ENCODE results near the gene FAT4. TPM values are rescaled to one million over a fixed set of nuclear protein-coding genes. Genes with fewer than 3 reads are reported as not detected.

Gene FAT4
- total RNA-seq, 1 donor from 2014 or later = 34.7 TPM

GRCh38 chr4:125316791-125317524 lies 2.2 kb downstream of the FAT4 start:
- peak; percentile 38 for DNase-seq (ENCODE audit: low spot score)

- DNase-seq (ENCODE audit: low spot score) = peak; percentile 52
Observed at GRCh38 chr4:125317525-125317877, 2.7 kb downstream of the FAT4 start.

DNA sequence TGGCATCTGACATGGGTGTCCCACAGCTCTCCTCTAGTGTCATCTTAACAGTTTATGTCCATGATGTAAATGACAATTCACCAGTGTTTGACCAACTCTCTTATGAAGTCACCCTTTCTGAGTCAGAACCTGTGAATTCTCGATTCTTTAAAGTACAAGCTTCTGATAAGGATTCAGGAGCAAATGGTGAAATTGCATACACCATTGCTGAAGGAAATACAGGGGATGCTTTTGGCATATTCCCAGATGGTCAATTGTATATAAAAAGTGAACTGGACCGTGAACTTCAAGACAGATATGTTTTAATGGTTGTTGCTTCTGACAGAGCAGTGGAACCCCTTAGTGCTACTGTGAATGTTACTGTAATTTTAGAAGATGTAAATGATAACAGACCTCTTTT lies 4.6 kb downstream of the FAT4 start:
- DNase-seq (ENCODE audit: low spot score) = no peak

- peak; percentile 71 for DNase-seq (ENCODE audit: low spot score)
Observed at GRCh38 chr4:125321709-125322365, 7.1 kb downstream of the FAT4 start.

- DNase-seq (ENCODE audit: low spot score) = peak; percentile 55
Observed at GRCh38 chr4:125322366-125322730, 7.6 kb downstream of the FAT4 start.

GRCh38 chr4:125323654-125324053 lies 8.9 kb downstream of the FAT4 start:
- DNase-seq (ENCODE audit: low spot score) = peak; percentile 60

GRCh38 chr4:125325733-125326132 lies 11.0 kb downstream of the FAT4 start:
- no peak for DNase-seq (ENCODE audit: low spot score)

GRCh38 chr4:125331116-125331515 lies 16.4 kb downstream of the FAT4 start:
- peak; percentile 79 for DNase-seq (ENCODE audit: low spot score)

- no peak for DNase-seq (ENCODE audit: low spot score)
Observed at GRCh38 chr4:125334926-125335325, 20.2 kb downstream of the FAT4 start.

- DNase-seq (ENCODE audit: low spot score) = no peak
Observed at GRCh38 chr4:125338814-125339213, 24.1 kb downstream of the FAT4 start.

DNA sequence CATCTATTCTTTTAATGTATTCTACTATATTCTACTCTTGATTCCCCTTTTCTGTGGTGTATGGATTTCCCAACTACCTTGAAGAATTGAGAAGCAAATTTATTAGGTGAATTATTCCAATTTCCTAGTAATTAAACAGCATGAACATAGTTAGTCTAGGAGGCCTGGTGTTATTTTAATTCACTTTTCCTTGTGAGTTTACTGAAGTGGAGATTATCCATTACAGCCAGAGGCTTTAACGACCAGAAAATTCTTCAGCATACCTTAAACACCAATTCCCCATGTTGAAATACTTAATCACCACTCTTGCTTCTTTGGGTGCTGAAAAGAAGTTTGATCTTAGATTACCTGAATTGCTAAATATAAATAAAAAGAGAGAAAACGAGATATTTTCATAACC lies 29.4 kb downstream of the FAT4 start:
- DNase-seq (ENCODE audit: low spot score) = no peak

- DNase-seq (ENCODE audit: low spot score) = no peak
Observed at GRCh38 chr4:125346616-125347015, 31.9 kb downstream of the FAT4 start.

- no peak for DNase-seq (ENCODE audit: low spot score)
Observed at GRCh38 chr4:125350470-125351135, 35.8 kb downstream of the FAT4 start.

- no peak for DNase-seq (ENCODE audit: low spot score)
Observed at GRCh38 chr4:125352521-125352920, 37.8 kb downstream of the FAT4 start.

DNA sequence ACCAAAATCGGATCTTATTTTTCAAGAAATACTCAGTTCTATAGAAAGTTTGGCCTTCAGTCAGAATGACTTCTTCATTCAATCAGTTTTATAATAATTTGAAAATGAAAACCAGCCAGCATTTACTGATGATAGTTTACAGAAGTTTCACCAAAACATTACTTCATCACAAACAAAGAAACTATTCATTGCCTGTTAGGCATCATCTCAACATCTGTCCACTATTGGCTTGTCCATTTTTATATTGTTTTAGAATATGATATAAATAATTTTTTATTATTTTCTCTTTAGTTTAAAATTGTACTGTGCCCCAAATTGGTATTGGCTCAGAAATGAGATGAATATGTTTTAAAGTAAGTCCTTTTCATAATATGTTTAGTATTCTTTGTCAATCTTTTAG lies 38.4 kb downstream of the FAT4 start:
- no peak for DNase-seq (ENCODE audit: low spot score)

DNA sequence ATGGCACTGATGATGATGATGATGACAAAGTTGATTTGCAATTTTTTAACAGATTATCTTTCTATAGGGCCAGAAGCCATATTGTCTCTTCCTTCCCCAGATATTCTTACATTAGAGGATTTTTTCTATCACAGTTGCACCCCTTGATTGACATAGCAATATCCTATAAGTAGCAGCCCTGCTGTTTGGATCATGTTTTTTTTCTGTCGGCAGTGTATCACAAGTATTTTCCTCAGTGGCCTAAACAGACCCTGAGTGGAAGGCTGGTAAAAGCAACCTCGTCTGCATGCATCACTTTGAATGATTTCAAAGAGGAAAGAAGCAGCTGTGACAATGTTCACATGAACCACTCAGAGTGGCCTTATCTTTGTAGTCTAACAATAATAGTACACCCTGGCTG lies 41.0 kb downstream of the FAT4 start:
- no peak for DNase-seq (ENCODE audit: low spot score)

- DNase-seq (ENCODE audit: low spot score) = peak; percentile 19
Observed at GRCh38 chr4:125357675-125358074, 42.9 kb downstream of the FAT4 start.

GRCh38 chr4:125358453-125358852 lies 43.7 kb downstream of the FAT4 start:
- DNase-seq (ENCODE audit: low spot score) = no peak

GRCh38 chr4:125359363-125359762 lies 44.6 kb downstream of the FAT4 start:
- DNase-seq (ENCODE audit: low spot score) = no peak

DNA sequence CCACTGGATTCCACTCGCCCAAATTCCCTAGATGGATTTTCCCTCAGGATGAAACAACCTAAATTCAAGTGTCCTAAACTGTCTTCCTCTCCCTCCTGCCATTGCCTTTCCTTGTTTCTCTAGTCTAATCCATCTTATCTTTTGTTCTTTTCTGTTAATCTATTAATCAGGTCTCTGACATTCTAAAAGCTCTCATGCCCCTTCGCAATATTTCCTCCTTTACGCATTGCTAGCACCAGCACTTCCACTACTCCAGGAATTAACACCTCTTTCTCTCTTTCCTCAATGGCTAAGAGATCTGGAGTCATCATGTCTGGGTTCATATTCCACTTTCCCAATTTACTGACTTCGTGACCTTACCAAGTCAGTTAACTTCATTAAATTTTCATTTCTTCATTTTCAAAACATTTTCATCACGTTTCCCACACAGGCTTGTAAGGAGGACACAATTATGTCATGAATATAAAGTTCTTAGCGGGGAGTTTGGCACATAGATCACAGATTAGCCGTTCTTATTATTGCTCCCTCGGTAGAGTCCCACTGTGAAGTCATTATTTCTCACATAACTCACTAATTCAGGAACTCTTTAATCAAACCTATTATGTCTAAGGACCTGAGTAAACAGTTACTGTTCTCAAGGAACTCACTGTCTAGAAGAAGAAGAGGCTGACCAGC lies 45.3 kb downstream of the FAT4 start:
- no peak for DNase-seq (ENCODE audit: low spot score)

GRCh38 chr4:125360727-125361126 lies 46.0 kb downstream of the FAT4 start:
- no peak for DNase-seq (ENCODE audit: low spot score)
